HepG2 (cell line): ENCODE data around the gene SRSF11. TPM values are rescaled to one million over a fixed set of nuclear protein-coding genes. Genes with fewer than 3 reads are reported as not detected.

Experiments used
- ATAC-seq: fragments of 200-7000 bp; cut with Tn5 transposase; 3 replicates; pipeline ENCODE4 v1.9.1; 2020; ENCODE audit warnings: mild to moderate bottlenecking, moderate library complexity
- BruUV-seq: library from RNA; stranded (reverse); fragments of 400-500 nt; replicated peaks from 2 replicates; lab custom pipeline; 2021; lab: Mats Ljungman, UMichigan
- CTCF ChIA-PET: fragments of 300-600 bp; formaldehyde crosslinking; extraction: SDS; loops from one replicate; lab custom pipeline; 2021; ENCODE audit warnings: low total read pairs, inconsistent platforms, low intra/inter-chr PET ratio; lab: Yijun Ruan, JAX
- POLR2A ChIA-PET: fragments of 350-600 bp; sonication (Branson Sonifier 250); formaldehyde crosslinking; loops from one replicate; lab custom pipeline; 2020; ENCODE audit warnings: antibody characterized with exemption, inconsistent platforms; lab: Yijun Ruan, JAX
- DNase-seq: peaks from one replicate; pipeline ENCODE4 v3.0.0-alpha.2; 2015; ENCODE audit warnings: low spot score
- FAIRE-seq: peaks from 3 replicates; lab custom pipeline; 2011; peaks lifted over from hg19 to GRCh38; lab: Jason Lieb, UNC
- H2AFZ ChIP-seq: one replicate; pipeline ENCODE4 v1.6.1; 2011; ENCODE audit warnings: low read length, inconsistent platforms
- H3K27ac ChIP-seq: fragments of 300-600 bp; 3 replicates; pipeline ENCODE4 v1.8.0; 2011; ENCODE audit warnings: mixed run types, mild to moderate bottlenecking, mixed read lengths, low read length, inconsistent platforms; ENCODE audit not compliant: insufficient read depth; ENCODE audit errors: extremely low read length
- H3K27me3 ChIP-seq, 2 experiments: fragments of 200-600 bp in 1 of 2; 2 replicates in 1 of 2; 3 replicates in 1 of 2; pipeline versions ENCODE4 v1.6.0 to v1.8.0; 2011; ENCODE audit warnings: low read length in 2 of 2, mild to moderate bottlenecking in 2 of 2, moderate library complexity in 2 of 2, inconsistent platforms in 1 of 2; ENCODE audit not compliant: insufficient read depth in 2 of 2, control insufficient read depth in 1 of 2
- H3K36me3 ChIP-seq, 2 experiments: fragments of 200-600 bp in 1 of 2; replicated peaks in 1 of 2; 2 replicates in 1 of 2; 3 replicates in 1 of 2; pipeline versions ENCODE4 v1.5.1 to v1.8.0; 2011; ENCODE audit warnings: low read length in 2 of 2, inconsistent platforms in 1 of 2; ENCODE audit not compliant: insufficient read depth in 2 of 2, control insufficient read depth in 1 of 2
- H3K4me1 ChIP-seq: 2 replicates; pipeline ENCODE4 v1.5.1; 2012; ENCODE audit warnings: low read length, inconsistent platforms; ENCODE audit not compliant: insufficient read depth
- H3K4me2 ChIP-seq: 2 replicates; pipeline ENCODE4 v1.6.0; 2011; ENCODE audit warnings: low read depth, low read length, inconsistent platforms
- H3K4me3 ChIP-seq, 3 experiments: fragments of 200-600 bp in 1 of 3; sonication (generic), shearing (Covaris generic) in 1 of 3; replicated peaks in 1 of 3; 2 replicates each; pipeline ENCODE4 v1.5.1; 2011 to 2016; ENCODE audit warnings: low read length in 3 of 3, inconsistent platforms in 2 of 3, low read depth in 2 of 3, mild to moderate bottlenecking in 2 of 3, control low read depth in 1 of 3, mixed read lengths in 1 of 3; ENCODE audit not compliant: insufficient read depth in 1 of 3
- H3K79me2 ChIP-seq: one replicate; pipeline ENCODE4 v1.6.1; 2011; ENCODE audit warnings: low read length, inconsistent platforms; ENCODE audit not compliant: insufficient read depth
- H3K9ac ChIP-seq: 2 replicates; pipeline ENCODE4 v1.6.0; 2011; ENCODE audit warnings: mild to moderate bottlenecking, low read depth, low read length, inconsistent platforms; ENCODE audit not compliant: insufficient read depth
- H3K9me3 ChIP-seq: 2 replicates; pipeline ENCODE4 v1.5.1; 2012; ENCODE audit warnings: mild to moderate bottlenecking, low read length
- H4K20me1 ChIP-seq: 2 replicates; pipeline ENCODE4 v1.6.0; 2011; ENCODE audit warnings: inconsistent platforms, mild to moderate bottlenecking, low read length, moderate library complexity; ENCODE audit not compliant: insufficient read depth
- ATF7 ChIP-seq, 2 experiments: fragments of 450-650 bp in 1 of 2; sonication (generic) in 1 of 2; formaldehyde crosslinking in 1 of 2; IDR thresholded peaks; 2 replicates each; pipeline versions ENCODE4 v1.4.0 to v1.6.1; 2016 to 2020; ENCODE audit warnings: antibody characterized with exemption in 1 of 2, mild to moderate bottlenecking in 1 of 2, missing genetic modification reagents in 1 of 2
- ETV5 ChIP-seq: IDR thresholded peaks from 2 replicates; pipeline ENCODE4 v1.6.1; 2018; ENCODE audit warnings: missing biosample characterization, missing genetic modification reagents, inconsistent platforms, borderline replicate concordance
- PCBP2 ChIP-seq: fragments of 200-400 bp; formaldehyde crosslinking; optimal IDR thresholded peaks from 2 replicates; pipeline ENCODE3; 2018; ENCODE audit warnings: low read length, low read depth; ENCODE audit not compliant: poor library complexity, severe bottlenecking
- RBAK ChIP-seq: sonication (generic); formaldehyde crosslinking; IDR thresholded peaks from 2 replicates; pipeline ENCODE4 v1.5.1; 2020; ENCODE audit warnings: mild to moderate bottlenecking, missing genetic modification reagents
- RBFOX2 ChIP-seq: fragments of 200-400 bp; formaldehyde crosslinking; IDR thresholded peaks from 2 replicates; pipeline ENCODE4 v1.6.1; 2017; ENCODE audit warnings: low read depth, mild to moderate bottlenecking, low read length
- ZBTB42 ChIP-seq: sonication (generic); formaldehyde crosslinking; IDR thresholded peaks from 2 replicates; pipeline ENCODE4 v1.5.0; 2020; ENCODE audit warnings: mild to moderate bottlenecking, missing genetic modification reagents
- WGBS: methylation state at CpG from one replicate; pipeline ENCODE4 v1.1.6; 2017; ENCODE audit warnings: low lambda C conversion rate; 5-methylcytosine and 5-hydroxymethylcytosine counted together
- in situ Hi-C: cut with HindIII; loops from 2 replicates; pipeline ENCODE4 v1.10.0; 2017; ENCODE audit warnings: low pct_unique_long_range_greater_than_20kb; ENCODE audit not compliant: extremely low pct_ligation_motif_present
- intact Hi-C: fragments of 100-400 bp; cut with micrococcal nuclease; formaldehyde crosslinking; loops from one replicate; pipeline ENCODE4 v1.10.0; 2022; ENCODE audit not compliant: unreplicated experiment
- polyA plus RNA-seq, 8 experiments: library from polyadenylated mRNA; depleted of rRNA in 3 of 8; stranded (reverse) in 7 of 8; unstranded in 1 of 8; fragments of >200 nt; fragmentation: Illumina TruSeq in 4 of 8; extraction: Trizol in 4 of 8; gene quantifications; 2 replicates each; pipeline versions ENCODE4 v1.2.1 to v1.2.3, GENCODE V29; 2011 to 2016; ENCODE audit warnings: low read depth in 4 of 8, missing spikeins in 1 of 8, mixed read lengths in 1 of 8; ENCODE audit not compliant: insufficient read depth in 1 of 8
- total RNA-seq, 5 experiments: library from RNA; depleted of rRNA; stranded (reverse); fragments of >200 nt; fragmentation: Illumina TruSeq; extraction: Trizol; gene quantifications; 2 replicates each; pipeline ENCODE4 v1.2.3, GENCODE V29; 2016; ENCODE audit warnings: low read depth in 1 of 5
- TF ChIP-seq, protein P1 (sequence below): sonication (generic); formaldehyde crosslinking; IDR thresholded peaks from 2 replicates; pipeline ENCODE4 v1.4.0; 2020; ENCODE audit warnings: missing genetic modification reagents

The SRSF11 gene
- total and polyA plus RNA-seq, 2 of the 13 experiments (the other 11 are each of a cell fraction or from before 2014, with no cell fraction given), result 118 to 381 TPM

DNA sequence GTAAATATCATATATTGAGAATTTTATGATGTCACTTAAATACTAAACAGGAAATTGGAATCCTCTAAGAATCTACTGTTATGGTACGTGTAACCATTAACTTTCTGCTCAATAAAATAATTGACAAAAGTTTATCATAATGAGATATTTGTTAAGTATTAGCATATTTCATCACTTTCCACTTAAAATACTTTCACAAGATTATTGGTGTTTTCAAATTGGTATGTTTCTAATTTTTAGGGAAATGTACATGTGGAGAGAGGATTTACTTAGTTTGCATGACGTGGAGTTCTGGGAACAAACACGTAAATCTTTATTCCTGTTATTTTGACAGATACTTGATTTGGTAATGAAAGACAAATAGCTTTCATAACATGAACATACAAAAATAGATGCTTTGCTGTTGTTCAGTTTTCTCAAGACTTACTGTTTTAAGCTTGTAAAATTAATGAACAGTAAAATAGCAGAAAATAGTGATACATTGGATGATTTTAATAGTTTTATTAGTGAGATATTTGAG lies 1.6 kb downstream of the SRSF11 start:
- peak overlapping the region; percentile 87 for H3K4me2 ChIP-seq
- FAIRE-seq (no peak), ATAC-seq (no peak), DNase-seq (no peak)
- WGBS, result 62% methylated on average over 3 of the region's 3 CpGs
- peaks cover 94% of the 10 kb centered on the region for H3K79me2 ChIP-seq
- H4K20me1 ChIP-seq, result peaks cover 27% of the 10 kb centered on the region
- H3K27ac ChIP-seq, result peak overlapping the region; percentile 97
- peak overlapping the region; percentile 96 for H3K9ac ChIP-seq
- H3K27me3 ChIP-seq, result no peaks in the 10 kb centered on the region; a peak in 1 of 5 replicates
- ChIA-PET POLR2A (no interaction called here), CTCF (no interaction called here)
- peaks cover 2 to 29% of the 10 kb centered on the region in 2 experiments; a peak in 4 of 5 replicates for H3K36me3 ChIP-seq
- no peaks in the 10 kb centered on the region for H3K9me3 ChIP-seq
- intact Hi-C loops (loop anchor here (5.0 kb wide), 1 partner anchor 190 kb away; the partner anchor contains the start of gene CTH), in situ Hi-C loops (no loop called here)
- no peak for TF ChIP-seq PCBP2
- peak; percentile 20; the same call in 1 of the 2 replicates for TF ChIP-seq ATF7 (IDR thresholded peaks at IDR 0.05)
- no peak for TF ChIP-seq ATF7 (CRISPR knock-in tag; IDR thresholded peaks at IDR 0.05)
- TF ChIP-seq RBFOX2, result 0 out of 2 replicates have a peak, but pooled peaks have one; percentile 9
- no peak overlapping the region for H2AFZ ChIP-seq
- H3K4me3 ChIP-seq, result peak overlapping the region; percentile 82 to 97 (median 91); a peak in 5 of 6 replicates
- peaks cover 48% of the 10 kb centered on the region for H3K4me1 ChIP-seq
- no TSS peak for BruUV-seq

DNA sequence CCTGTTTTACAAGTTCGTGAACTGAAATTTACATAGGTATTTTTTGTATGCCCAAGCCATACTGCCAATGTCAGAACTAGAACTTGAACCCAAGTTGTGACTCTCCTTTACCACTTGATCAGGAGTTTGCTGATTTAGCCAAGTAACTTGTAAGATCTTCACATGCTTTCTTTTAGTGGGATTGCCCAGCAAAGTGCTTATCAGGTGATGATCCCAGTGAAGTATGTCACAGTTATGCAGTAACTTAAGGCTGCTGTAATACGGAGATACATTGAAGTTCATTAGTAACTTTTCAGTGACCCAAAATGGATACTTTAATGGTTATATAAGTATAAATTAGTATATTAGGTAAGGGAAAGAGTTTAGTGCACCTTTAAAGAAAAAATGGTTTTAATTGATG lies 3.8 kb downstream of the SRSF11 start:
- no peak for TF ChIP-seq RBAK
- no peak for TF ChIP-seq ZBTB42 (CRISPR knock-in tag)
- no peak for TF ChIP-seq ETV5 (CRISPR knock-in tag)
- TF ChIP-seq, protein P1, sequence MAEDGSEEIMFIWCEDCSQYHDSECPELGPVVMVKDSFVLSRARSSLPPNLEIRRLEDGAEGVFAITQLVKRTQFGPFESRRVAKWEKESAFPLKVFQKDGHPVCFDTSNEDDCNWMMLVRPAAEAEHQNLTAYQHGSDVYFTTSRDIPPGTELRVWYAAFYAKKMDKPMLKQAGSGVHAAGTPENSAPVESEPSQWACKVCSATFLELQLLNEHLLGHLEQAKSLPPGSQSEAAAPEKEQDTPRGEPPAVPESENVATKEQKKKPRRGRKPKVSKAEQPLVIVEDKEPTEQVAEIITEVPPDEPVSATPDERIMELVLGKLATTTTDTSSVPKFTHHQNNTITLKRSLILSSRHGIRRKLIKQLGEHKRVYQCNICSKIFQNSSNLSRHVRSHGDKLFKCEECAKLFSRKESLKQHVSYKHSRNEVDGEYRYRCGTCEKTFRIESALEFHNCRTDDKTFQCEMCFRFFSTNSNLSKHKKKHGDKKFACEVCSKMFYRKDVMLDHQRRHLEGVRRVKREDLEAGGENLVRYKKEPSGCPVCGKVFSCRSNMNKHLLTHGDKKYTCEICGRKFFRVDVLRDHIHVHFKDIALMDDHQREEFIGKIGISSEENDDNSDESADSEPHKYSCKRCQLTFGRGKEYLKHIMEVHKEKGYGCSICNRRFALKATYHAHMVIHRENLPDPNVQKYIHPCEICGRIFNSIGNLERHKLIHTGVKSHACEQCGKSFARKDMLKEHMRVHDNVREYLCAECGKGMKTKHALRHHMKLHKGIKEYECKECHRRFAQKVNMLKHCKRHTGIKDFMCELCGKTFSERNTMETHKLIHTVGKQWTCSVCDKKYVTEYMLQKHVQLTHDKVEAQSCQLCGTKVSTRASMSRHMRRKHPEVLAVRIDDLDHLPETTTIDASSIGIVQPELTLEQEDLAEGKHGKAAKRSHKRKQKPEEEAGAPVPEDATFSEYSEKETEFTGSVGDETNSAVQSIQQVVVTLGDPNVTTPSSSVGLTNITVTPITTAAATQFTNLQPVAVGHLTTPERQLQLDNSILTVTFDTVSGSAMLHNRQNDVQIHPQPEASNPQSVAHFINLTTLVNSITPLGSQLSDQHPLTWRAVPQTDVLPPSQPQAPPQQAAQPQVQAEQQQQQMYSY (CRISPR knock-in tag), result no peak
- Histone ChIP-seq H3K27ac (no peak overlapping the region), H4K20me1 (peaks cover 29% of the 10 kb centered on the region), H3K9me3 (no peaks in the 10 kb centered on the region), H2AFZ (no peak overlapping the region), H3K9ac (no peak overlapping the region), H3K4me3 (no peak overlapping the region), H3K79me2 (peaks cover 86% of the 10 kb centered on the region), H3K36me3 (peaks cover 2 to 49% of the 10 kb centered on the region in 2 experiments), H3K4me2 (no peak overlapping the region), H3K4me1 (peaks cover 48% of the 10 kb centered on the region), H3K27me3 (no peaks in the 10 kb centered on the region; a peak in 1 of 5 replicates)
- in situ Hi-C loops (no loop called here), intact Hi-C loops (loop anchor here (5.0 kb wide), 1 partner anchor 187 kb away; the partner anchor contains the start of gene CTH)
- 97% methylated on average over 2 of the region's 2 CpGs for WGBS
- ChIA-PET POLR2A (no interaction called here), CTCF (no interaction called here)
- BruUV-seq, result no TSS peak
- FAIRE-seq, result no peak
- no peak for ATAC-seq
- DNase-seq, result no peak
